ENCODE results near the gene CXCR6. TPM values are rescaled to one million over a fixed set of nuclear protein-coding genes. Genes with fewer than 3 reads are reported as not detected.

CXCR6 gene
- total RNA-seq, 4 donors from 2014 or later = 1.7 to 3.6 (median 2.5) TPM; not detected in 1

DNA sequence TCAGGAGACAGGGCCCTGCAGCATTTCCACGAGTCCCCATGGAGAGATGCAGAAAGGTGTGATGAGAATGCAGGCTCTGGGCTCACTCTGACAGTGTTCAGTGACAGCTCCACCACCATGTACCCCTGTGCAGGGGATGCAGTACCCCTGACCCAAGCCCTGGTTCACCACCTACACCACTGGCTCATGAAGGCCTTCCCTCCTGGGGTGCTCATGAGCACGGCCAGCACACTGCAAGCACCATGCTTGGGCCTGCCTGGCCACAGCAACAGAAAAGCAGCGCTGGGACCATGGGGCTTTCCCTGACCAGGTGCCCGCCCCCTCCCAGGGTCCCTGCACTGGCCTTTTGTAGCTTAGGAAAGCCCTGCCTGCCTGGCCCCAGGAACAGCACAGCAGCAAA lies 6.2 kb downstream of the CXCR6 start:
- Histone ChIP-seq H3K4me1 (peaks cover 0 to 5% (median 0%) of the 10 kb centered on the region in 4 donors), H3K36me3 (peaks cover 0 to 85% (median 5%) of the 10 kb centered on the region in 3 donors), H3K27me3 (no peaks in the 10 kb centered on the region), H3K4me3 (no peak overlapping the region), H3K9me3 (no peaks in the 10 kb centered on the region), H3K27ac (peak overlapping the region; percentile 53 to 80 (median 62))
- TF ChIP-seq, protein P1, sequence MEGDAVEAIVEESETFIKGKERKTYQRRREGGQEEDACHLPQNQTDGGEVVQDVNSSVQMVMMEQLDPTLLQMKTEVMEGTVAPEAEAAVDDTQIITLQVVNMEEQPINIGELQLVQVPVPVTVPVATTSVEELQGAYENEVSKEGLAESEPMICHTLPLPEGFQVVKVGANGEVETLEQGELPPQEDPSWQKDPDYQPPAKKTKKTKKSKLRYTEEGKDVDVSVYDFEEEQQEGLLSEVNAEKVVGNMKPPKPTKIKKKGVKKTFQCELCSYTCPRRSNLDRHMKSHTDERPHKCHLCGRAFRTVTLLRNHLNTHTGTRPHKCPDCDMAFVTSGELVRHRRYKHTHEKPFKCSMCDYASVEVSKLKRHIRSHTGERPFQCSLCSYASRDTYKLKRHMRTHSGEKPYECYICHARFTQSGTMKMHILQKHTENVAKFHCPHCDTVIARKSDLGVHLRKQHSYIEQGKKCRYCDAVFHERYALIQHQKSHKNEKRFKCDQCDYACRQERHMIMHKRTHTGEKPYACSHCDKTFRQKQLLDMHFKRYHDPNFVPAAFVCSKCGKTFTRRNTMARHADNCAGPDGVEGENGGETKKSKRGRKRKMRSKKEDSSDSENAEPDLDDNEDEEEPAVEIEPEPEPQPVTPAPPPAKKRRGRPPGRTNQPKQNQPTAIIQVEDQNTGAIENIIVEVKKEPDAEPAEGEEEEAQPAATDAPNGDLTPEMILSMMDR (IDR thresholded peaks at IDR 0.05) = no peak
- TF ChIP-seq POLR2A (IDR thresholded peaks at IDR 0.05) = no peak
- no peak for DNase-seq

DNA sequence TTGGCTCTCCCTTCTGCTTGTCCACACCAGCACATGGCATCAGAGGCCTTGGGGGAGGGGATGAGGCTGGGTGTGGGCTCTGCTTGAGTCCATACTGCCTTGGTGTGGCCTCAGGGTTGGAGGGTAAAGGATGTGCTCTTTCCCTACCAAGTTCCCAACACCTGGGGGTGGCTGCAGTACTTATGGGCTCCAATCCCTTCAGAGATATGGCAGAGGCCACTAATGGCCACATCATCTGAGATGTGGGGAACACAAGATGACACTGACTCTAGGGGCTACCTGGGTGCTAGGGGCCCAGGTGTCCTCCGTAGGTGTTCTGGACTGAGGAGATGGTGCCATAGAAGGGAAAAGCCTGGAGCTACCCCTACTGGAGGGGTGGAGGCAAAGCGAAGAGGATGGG lies 6.9 kb downstream of the CXCR6 start:
- no peaks in the 10 kb centered on the region for H3K9me3 ChIP-seq
- H3K4me3 ChIP-seq = no peak overlapping the region
- H3K27me3 ChIP-seq = no peaks in the 10 kb centered on the region
- H3K36me3 ChIP-seq = peaks cover 0 to 92% (median 5%) of the 10 kb centered on the region in 3 donors
- peak overlapping the region; percentile 53 to 80 (median 62) for H3K27ac ChIP-seq
- H3K4me1 ChIP-seq = peaks cover 0 to 5% (median 0%) of the 10 kb centered on the region in 4 donors
- TF ChIP-seq, protein P1 (IDR thresholded peaks at IDR 0.05) = no peak
- no peak for TF ChIP-seq POLR2A (IDR thresholded peaks at IDR 0.05)
- peak in 1 of 3 donors; percentile 38 for DNase-seq

DNA sequence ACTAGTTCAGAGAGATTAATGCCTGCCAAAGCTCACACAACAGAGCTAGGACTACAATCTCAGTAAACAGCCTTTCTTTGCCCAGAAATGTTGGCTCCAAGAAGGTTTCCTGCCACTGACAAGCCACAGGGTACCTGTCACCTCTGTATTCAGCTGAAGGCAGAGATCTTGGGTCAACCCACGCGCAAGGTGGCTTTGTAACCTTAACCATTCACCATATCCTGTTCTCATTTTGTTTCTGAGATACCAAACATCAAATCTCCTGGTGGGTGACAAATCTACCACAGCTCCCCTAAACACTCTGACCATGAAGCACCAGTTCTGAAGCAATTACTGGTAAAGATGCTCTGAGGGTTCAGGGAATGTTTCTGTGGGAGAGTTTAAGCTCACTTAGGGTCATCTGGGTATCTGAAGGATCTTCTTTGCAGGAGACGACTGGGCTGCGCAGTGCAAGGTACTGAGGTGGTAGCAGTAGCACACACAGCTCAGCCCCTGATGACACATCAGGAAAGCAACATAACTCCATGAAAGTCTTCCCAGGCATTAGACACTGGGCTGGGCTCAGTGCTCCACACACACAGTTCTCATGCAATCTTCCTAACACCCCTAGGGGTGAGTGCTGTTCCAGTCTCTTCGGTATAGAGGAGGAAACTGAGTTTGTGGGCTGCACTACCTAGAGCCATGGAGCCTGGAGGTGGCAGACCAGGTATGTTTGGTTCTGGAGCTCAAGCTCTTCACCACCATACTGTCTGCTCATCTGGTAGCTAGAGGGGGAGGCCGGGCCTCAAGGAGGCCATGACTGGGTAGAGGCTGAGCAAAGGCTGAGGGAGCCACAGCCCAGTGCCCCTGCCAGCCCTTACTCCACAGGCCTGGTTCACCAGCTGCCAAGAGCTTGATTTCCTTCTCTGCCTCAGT lies 7.7 kb downstream of the CXCR6 start:
- H3K9me3 ChIP-seq = no peaks in the 10 kb centered on the region
- H3K27ac ChIP-seq = peak overlapping the region; percentile 53 to 80 (median 62)
- no peaks in the 10 kb centered on the region for H3K27me3 ChIP-seq
- DNase-seq = peak in 1 of 3 donors; percentile 80
- H3K4me1 ChIP-seq = peaks cover 0 to 5% (median 0%) of the 10 kb centered on the region in 4 donors
- TF ChIP-seq POLR2A (IDR thresholded peaks at IDR 0.05) = no peak
- TF ChIP-seq, protein P1 (IDR thresholded peaks at IDR 0.05) = no peak
- no peak overlapping the region for H3K4me3 ChIP-seq
- peaks cover 0 to 98% (median 5%) of the 10 kb centered on the region in 3 donors for H3K36me3 ChIP-seq

DNA sequence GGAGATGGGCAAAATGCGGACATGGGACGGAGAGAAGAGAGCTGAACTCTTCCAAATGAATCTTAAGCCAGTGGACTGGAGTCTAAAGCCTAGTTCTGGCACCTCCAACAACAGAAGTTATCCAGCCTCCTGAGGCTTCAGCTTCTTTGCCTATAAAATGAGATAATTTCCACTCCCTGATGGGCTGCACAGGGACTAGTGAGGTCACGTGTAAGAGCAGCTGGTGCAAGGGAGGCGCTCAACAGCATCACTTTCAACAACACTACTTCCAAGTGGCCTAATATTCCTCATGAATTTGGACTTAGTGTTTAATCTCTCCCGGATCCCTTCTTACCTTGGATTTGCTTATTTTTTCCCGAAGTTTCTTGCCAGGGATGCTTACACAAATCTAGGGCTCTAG lies 8.7 kb downstream of the CXCR6 start:
- Histone ChIP-seq H3K27me3 (no peaks in the 10 kb centered on the region), H3K4me3 (no peak overlapping the region), H3K36me3 (peaks cover 0 to 90% (median under 1%) of the 10 kb centered on the region in 3 donors), H3K4me1 (peaks cover 0 to 5% (median 0%) of the 10 kb centered on the region in 4 donors), H3K27ac (peak overlapping the region in 3 of 4 donors; percentile 51 to 80 (median 53)), H3K9me3 (no peaks in the 10 kb centered on the region)
- TF ChIP-seq, protein P1 (IDR thresholded peaks at IDR 0.05) = no peak
- no peak for TF ChIP-seq POLR2A (IDR thresholded peaks at IDR 0.05)
- no peak for DNase-seq

DNA sequence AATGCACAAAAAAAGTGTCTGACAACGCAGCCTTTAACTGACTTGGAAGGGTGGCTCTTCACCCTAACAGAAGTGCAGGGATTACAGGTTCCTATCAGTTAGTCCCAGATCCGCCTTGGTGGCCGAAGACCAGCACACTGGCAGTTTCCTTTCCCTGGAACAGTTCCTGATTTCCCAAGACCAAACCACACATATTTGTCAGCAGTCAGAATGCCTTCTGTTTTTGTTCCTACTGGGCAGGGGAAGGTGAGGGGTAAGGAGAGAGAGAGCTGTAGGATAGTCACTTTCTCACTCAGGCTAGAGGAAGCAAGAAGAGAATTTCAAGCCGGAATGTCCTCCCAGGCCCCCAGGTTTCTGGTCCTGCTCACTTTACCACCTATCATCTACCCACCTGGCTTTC lies 9.2 kb downstream of the CXCR6 start:
- TF ChIP-seq, protein P1 (IDR thresholded peaks at IDR 0.05) = no peak
- TF ChIP-seq POLR2A (IDR thresholded peaks at IDR 0.05) = no peak
- H3K36me3 ChIP-seq = peaks cover 0 to 86% (median 0%) of the 10 kb centered on the region in 3 donors
- peaks cover 0 to 5% (median 0%) of the 10 kb centered on the region in 4 donors for H3K4me1 ChIP-seq
- no peak for DNase-seq
- H3K9me3 ChIP-seq = no peaks in the 10 kb centered on the region
- no peak overlapping the region for H3K4me3 ChIP-seq
- H3K27me3 ChIP-seq = no peaks in the 10 kb centered on the region
- H3K27ac ChIP-seq = peak overlapping the region in 1 of 4 donors; percentile 80

All from Peyer's patch (tissue), 4 donors.